ENCODE data around the gene CFAP73.

- TF ChIP-seq, protein P1, sequence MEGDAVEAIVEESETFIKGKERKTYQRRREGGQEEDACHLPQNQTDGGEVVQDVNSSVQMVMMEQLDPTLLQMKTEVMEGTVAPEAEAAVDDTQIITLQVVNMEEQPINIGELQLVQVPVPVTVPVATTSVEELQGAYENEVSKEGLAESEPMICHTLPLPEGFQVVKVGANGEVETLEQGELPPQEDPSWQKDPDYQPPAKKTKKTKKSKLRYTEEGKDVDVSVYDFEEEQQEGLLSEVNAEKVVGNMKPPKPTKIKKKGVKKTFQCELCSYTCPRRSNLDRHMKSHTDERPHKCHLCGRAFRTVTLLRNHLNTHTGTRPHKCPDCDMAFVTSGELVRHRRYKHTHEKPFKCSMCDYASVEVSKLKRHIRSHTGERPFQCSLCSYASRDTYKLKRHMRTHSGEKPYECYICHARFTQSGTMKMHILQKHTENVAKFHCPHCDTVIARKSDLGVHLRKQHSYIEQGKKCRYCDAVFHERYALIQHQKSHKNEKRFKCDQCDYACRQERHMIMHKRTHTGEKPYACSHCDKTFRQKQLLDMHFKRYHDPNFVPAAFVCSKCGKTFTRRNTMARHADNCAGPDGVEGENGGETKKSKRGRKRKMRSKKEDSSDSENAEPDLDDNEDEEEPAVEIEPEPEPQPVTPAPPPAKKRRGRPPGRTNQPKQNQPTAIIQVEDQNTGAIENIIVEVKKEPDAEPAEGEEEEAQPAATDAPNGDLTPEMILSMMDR (IDR thresholded peaks at IDR 0.05), result no peak
- no peak for TF ChIP-seq RXRA (IDR thresholded peaks at IDR 0.05; ENCODE audit: borderline replicate concordance, low read depth)
- TF ChIP-seq EP300 (IDR thresholded peaks at IDR 0.05; ENCODE audit: borderline replicate concordance in 1 of 2, low read depth in 1 of 2, low read length in 1 of 2), result no peak
- TF ChIP-seq MAX (IDR thresholded peaks at IDR 0.05; ENCODE audit: low read depth), result no peak
- TF ChIP-seq TCF12 (IDR thresholded peaks at IDR 0.05), result no peak
- no peak for TF ChIP-seq POLR2AphosphoS5 (IDR thresholded peaks at IDR 0.05; ENCODE audit: low read depth, low read length)
- no peak for TF ChIP-seq PBX3 (IDR thresholded peaks at IDR 0.05)
- no peak for TF ChIP-seq CHD2 (IDR thresholded peaks at IDR 0.05; ENCODE audit: low read length, partially characterized antibody)
- no peak for TF ChIP-seq TAF1 (IDR thresholded peaks at IDR 0.05; ENCODE audit: borderline replicate concordance, low read depth, low read length)
These were observed 2.8 kb downstream of the CFAP73 start for GRCh38 chr12:113152196-113152834.

Measured in SK-N-SH (cell line).